ENCODE measurements around the gene CCDC184.

- no peak for TF ChIP-seq CTCF (IDR thresholded peaks at IDR 0.05; ENCODE audit: low read depth, low read length, poor library complexity, severe bottlenecking)
- no peak for TF ChIP-seq EZH2phosphoT487 (IDR thresholded peaks at IDR 0.05; ENCODE audit: borderline replicate concordance, low read length)
These were observed 22.6 kb upstream of the CCDC184 start for GRCh38 chr12:48160807-48161206.

Measured in DOHH2 (cell line).